ENCODE data around the gene CARMIL3.
"Not testable (repeated sequence)": the region's sequence is repeated elsewhere in the genome, so short reads cannot be mapped to it uniquely, and the experiment has no call there.

CARMIL3 gene, protein sequence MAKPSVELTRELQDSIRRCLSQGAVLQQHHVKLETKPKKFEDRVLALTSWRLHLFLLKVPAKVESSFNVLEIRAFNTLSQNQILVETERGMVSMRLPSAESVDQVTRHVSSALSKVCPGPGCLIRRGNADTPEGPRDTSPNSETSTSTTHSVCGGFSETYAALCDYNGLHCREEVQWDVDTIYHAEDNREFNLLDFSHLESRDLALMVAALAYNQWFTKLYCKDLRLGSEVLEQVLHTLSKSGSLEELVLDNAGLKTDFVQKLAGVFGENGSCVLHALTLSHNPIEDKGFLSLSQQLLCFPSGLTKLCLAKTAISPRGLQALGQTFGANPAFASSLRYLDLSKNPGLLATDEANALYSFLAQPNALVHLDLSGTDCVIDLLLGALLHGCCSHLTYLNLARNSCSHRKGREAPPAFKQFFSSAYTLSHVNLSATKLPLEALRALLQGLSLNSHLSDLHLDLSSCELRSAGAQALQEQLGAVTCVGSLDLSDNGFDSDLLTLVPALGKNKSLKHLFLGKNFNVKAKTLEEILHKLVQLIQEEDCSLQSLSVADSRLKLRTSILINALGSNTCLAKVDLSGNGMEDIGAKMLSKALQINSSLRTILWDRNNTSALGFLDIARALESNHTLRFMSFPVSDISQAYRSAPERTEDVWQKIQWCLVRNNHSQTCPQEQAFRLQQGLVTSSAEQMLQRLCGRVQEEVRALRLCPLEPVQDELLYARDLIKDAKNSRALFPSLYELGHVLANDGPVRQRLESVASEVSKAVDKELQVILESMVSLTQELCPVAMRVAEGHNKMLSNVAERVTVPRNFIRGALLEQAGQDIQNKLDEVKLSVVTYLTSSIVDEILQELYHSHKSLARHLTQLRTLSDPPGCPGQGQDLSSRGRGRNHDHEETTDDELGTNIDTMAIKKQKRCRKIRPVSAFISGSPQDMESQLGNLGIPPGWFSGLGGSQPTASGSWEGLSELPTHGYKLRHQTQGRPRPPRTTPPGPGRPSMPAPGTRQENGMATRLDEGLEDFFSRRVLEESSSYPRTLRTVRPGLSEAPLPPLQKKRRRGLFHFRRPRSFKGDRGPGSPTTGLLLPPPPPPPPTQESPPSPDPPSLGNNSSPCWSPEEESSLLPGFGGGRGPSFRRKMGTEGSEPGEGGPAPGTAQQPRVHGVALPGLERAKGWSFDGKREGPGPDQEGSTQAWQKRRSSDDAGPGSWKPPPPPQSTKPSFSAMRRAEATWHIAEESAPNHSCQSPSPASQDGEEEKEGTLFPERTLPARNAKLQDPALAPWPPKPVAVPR (N-terminal part only)

DNA sequence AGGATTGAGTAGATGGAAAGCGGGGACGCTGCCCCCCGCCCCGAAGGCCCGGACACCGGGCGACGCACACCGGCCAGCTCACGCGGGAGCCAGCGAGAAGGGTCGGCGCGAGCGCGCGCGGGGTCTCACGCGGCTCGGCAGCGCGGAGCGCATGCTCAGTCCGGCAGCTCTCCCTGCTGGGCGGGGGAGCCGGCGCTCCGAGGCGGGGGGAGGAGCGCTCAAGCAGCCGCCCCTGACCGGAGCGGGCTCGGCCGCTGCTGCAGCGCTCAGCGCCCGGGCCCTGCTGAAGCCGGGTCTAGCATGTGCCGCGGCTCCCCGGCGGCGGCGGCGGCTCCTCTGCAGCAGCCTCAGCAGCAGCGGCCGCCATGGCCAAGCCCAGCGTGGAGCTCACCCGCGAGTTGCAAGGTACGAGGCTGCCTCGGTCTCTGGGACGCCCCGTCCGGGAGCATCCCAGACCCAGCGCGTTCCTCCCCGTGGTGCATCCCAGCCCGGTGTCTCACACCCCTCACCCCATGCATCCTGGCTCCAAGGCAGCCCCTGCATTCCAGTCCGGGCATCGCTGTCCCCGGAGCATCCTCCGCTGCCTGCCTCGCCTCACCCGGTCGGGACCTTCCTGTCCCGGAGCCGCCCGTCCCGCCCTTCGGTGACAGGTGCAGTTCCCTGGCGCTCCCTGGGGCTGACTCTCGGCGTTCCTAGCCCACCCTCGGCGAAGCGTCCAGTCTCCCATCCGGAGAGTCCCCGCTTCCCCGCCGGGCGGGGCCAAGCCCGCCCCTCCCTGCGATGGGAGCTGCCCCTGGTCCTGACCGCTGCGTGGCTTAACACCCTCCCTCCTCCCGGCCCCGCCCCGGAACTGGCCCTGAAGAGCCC is at the start of gene CARMIL3:
Gene CARMIL3 (plus strand): TSS at position 221 of the 867 bp plus-strand sequence. CDS start 145 bp downstream, at position 366.
- no peak for DNase-seq (ENCODE audit: low read depth, low spot score)

DNA sequence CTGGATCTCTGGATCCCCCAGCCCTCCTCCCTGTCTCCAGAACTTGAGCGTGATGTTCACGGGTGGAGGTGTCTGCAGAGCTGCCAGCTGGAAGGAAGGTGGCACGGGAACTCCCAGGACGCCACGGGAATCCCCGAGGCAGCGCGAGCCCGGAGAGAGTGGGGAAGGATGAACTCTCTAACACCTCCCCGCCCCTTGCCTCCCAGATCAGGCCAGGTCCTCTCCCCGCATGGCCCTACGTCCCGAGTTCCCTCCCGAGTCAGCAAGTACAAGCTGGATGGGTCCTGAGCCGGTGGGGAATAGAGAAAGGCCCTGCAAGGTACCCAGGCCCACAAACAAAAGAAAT is 45.4 kb upstream of the CARMIL3 start:
- DNase-seq (ENCODE audit: low read depth, low spot score), result not testable (repeated sequence)

DNA sequence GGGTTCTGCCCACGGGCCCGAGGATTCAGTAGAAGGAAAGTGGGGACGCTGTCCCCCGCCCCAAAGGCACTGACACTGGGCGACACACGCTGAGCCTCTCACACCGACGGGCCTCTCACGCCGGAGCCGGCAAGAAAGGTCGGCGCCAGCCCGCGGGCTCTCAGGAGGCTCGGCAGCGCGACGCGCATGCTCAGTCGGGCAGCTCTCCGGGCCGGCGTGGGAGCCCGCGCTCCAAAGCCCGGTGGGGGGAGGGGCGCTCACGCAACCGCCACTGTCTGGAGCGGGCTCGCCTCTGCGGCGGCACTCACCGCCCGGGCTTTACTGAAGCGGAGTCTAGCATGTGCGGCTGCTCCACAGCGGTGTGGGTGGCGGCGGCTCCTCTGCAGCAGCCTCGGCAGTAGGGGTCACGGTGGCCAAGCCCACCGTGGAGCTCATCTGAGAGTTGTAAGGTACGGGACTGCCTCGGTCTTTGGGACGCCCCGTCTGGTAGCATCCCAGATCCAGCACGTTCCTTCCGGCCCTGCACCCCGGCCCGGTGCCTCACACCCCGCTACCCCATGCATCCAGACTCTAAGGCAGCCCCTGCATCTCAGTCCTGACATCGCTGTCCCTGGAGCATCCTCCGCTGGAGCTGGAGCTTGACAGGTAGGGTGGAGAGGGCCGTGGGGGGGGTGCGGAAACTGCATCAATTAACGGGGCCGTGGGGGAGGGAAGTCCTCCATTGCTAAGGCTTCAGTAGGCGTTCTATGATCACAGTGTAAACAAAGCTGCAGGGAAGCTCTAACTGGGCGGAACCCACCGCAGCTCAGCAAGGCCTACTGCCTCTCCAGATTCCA is 44.8 kb upstream of the CARMIL3 start:
- not testable (repeated sequence) for DNase-seq (ENCODE audit: low read depth, low spot score)

DNA sequence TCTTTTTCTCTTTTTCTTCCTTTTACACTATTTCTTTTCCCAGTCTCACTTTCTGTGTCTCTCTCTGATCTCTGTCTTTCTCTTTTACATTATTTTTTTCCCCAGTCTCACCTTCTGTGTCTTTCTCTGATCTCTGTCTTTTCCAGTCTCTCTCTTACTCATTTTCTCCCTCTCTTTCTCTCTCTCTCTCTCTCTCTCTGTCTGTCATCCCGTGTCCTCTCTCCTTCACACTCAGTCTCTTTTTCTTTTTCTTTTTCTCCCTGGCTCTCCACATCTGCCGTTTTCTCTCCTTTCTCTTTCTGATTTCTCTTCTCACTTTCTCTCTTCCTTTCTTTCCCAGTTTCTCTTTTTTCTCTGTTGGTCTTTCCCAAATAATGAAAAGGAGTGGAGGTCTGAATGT is 40.8 kb upstream of the CARMIL3 start:
- DNase-seq (ENCODE audit: low read depth, low spot score), result no peak

DNA sequence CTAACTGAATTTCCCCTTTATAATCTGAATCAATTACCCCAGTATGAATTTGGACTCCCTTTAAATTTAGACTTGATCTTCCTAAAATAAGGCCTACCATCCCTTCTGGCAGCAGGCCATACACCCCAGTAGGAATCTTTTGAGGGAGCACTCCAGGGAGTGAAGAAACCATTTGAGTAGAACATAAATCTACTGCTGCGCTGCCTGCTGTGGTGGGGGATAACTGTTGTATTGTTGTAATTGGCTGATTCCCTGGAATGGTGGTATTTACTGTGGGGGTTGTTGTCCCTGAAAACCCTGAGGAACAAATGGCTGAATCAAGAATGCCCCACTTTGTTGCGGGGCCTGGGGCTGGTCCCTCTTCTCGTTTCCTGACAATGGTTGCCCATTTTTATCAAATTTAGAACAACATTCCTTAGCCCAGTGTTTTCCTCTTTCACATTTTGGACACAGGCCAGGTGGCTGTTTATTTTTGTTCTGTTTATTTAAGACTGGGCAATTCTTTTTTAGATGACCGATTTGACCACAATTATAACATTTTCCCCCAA is 39.0 kb upstream of the CARMIL3 start:
- not testable (repeated sequence) for DNase-seq (ENCODE audit: low read depth, low spot score)

DNA sequence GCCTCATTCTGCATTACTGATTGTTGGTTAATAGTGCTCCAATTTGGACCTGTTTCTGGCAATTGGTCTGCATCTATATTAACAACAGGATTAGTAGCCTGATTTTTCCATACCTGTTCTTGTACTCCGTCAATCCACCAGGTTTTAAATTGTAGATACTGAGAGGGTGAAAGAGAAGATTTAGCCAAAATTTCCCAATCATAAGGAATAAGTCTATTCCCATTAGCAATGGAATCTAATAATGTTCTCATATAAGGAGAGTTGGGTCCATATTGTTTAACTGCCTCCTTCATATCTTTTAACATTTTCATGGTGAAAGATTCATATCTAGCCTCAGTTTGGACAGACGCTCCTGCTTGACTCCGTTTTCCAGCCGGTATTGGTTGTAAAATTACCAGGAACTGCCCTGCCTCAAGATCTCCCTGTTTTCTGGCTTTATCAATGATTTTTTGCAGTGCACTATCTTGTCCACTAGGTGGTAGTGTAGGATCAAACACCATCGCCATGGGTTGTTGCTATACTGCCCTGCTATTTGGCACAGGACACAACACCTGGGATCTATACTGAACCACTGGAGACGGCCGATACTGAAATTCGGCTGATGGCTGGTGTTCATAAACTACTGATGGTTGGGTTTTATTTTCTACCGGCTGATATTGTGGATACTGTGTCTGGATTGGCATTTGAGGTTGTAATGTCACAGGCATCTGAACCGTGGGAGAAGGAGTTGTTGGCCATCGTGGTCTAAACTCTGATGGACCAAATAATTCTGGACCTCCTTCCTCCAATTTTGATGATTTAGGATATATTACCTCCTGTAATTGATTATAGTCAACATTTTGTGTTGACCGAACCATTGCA is 37.9 kb upstream of the CARMIL3 start:
- DNase-seq (ENCODE audit: low read depth, low spot score), result peak; percentile 49

DNA sequence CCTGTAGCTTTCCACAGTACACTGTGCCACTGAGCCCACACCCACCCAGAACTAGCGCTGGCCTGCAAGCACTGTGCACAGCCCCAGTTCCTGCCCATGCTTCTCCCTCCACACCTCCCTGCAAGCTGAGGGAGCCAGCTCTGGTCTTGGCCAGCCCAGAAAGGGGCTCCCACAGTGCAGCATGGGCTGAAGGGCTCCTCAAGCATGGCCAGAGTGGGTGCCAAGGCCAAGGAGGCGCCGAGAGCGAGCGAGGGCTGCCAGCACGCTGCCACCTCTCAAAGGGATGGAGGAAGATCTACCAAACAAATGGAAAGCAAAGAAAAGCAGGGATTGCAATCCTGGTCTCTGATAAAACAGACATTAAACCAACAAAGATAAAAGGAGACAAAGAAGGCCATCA is 36.1 kb upstream of the CARMIL3 start:
- not testable (repeated sequence) for DNase-seq (ENCODE audit: low read depth, low spot score)

DNA sequence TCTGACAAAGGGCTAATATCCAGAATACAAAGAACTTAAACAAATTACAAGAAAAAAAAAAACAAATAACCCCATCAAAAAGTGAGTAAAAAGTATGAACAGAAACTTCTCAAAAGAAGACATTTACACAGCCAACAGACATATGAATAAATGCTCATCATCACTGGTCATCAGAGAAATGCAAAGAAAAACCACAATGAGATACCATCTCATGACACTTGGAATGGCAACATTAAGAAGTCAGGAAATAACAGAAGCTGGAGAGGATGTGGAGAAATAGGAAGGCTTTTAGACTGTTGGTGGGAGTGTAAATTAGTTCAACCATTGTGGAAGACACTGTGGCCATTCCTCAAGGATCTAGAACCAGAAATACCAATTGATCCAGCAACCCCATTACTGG is 32.8 kb upstream of the CARMIL3 start:
- not testable (repeated sequence) for DNase-seq (ENCODE audit: low read depth, low spot score)

DNA sequence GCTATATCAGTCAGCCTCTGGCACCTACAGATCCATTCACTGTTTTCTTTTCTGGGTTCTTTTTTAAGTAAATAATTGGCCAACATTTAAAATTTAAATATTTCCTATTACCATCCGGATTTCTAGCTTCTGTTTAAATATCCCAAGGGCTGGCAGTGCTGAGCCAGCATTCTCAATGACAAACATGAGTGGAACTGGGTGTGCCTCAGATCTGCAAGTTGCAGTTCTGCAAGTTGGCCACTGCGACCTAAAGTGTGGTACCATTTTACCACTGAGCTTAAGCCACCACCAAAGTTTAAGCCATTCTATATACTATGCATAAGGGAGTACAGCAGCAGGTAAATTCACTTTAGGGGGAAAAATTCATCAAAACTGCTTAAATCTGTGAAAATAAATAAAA is 31.9 kb upstream of the CARMIL3 start:
- not testable (repeated sequence) for DNase-seq (ENCODE audit: low read depth, low spot score)

DNA sequence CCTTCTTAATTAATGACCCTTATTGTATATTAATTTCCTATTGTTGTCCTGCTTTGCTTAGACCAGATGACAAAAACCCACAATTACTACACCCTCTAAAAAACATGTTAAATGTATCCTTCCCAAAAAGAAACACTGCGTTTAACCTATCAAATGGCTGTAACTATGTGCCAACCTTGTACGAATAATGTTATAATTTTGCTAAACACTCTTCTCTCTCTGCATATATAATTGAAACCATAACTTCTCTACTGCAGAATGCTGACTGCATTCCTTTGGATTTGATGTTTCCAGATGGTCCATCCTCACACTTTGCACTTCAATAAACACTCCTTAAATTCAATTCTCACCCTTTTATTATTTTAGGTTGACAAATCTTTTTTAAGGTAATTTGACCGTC is 31.3 kb upstream of the CARMIL3 start:
- not testable (repeated sequence) for DNase-seq (ENCODE audit: low read depth, low spot score)

DNA sequence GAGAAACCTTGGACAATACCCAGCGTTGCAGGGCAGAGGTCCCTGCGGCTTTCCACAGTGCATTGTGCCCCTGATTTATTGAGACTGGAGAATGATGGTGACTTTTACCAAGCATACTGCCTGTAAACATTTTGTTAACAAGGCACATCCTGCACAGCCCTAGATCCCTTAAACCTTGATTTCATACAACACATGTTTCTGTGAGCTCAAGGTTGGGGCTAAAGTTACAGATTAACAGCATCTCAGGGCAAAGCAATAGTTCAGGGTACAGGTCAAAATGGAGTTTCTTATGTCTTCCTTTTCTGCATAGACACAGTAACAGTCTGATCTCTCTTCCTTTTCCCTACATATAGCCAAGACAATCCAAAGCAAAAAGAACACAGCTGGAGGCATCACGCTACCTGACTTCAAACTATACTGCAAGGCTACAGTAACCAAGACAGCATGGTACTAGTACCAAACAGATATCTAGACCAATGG is 26.8 kb upstream of the CARMIL3 start:
- DNase-seq (ENCODE audit: low read depth, low spot score), result not testable (repeated sequence)

DNA sequence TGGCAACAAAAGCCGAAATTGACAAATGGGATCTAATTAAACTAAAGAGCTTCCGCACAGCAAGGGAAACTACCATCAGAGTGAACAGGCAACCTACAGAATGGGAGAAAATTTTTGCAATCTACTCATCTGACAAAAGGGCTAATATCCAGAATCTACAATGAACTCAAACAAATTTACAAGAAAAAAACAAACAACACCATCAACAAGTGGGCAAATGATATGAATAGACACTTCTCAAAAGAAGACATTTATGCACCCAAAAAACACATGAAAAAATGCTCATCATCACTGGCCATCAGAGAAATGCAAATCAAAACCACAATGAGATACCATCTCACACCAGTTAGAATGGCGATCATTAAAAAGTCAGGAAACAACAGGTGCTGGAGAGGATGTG is 22.1 kb upstream of the CARMIL3 start:
- not testable (repeated sequence) for DNase-seq (ENCODE audit: low read depth, low spot score)

DNA sequence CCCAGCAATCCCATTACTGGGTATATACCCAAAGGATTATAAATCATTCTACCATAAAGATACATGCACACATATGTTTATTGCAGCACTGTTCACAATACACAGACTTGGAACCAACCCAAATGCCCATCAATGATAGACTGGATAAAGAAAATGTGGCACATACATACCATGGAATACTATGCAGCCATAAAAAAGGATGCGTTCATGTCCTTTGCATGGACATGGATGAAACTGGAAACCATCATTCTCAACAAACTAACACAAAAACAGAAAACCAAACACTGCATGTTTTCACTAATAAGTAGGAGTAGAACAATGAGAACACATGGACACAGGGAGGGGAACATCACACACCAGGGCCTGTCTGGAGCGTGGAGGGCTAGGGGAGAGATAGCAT is 20.5 kb upstream of the CARMIL3 start:
- DNase-seq (ENCODE audit: low read depth, low spot score), result not testable (repeated sequence)

DNA sequence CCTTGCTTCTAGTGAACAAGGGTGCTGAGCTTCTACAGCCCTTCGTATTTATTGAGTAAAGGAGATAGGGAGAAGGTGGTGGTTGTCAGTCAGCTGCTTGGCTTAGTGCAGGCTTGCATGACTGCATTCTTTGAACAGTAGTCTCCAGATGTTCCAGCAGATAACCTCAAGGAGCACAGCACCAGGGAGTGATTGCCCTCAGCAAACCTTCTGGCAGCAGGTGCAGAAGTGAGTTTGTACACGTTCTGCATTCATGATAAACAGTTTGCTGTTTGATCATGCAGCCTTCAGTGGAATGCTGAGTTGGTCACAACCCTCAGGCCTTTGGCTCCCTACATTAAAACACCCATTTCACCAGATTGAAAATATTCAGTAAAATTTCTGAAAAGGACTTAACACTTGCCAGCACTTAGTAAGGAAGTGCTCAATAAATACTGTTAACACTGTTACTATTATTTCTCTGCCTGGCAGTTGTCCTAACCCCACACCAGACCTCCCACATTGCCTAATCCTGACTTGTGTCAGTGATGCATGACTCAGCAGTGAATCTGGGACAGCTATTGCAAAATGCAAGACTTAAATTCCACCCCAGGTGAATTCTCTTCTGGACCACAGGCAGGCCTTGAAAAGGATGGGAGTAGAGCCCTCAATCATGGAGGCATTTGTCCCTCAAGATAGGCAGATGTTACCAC is 18.9 kb upstream of the CARMIL3 start:
- no peak for DNase-seq (ENCODE audit: low read depth, low spot score)

DNA sequence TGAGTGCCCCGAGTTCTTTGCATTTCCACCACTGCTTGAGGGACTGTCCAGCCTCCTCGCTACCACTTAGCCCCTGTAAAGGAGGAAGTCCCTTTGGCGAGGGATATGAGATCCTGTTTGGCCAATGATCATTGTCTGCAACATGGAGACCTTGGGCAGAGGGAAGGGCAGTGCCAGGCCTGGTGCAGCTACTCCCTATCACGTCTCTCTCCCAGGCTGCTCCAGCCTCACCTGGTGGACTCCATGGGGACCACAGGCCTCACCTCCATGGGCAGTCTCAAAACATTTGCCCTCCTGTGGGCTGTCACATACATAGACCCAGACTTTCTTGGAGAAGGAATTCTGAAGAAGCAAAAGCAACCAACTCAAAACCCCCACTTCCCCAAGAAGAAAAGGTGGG is 16.0 kb upstream of the CARMIL3 start:
- not testable (repeated sequence) for DNase-seq (ENCODE audit: low read depth, low spot score)

DNA sequence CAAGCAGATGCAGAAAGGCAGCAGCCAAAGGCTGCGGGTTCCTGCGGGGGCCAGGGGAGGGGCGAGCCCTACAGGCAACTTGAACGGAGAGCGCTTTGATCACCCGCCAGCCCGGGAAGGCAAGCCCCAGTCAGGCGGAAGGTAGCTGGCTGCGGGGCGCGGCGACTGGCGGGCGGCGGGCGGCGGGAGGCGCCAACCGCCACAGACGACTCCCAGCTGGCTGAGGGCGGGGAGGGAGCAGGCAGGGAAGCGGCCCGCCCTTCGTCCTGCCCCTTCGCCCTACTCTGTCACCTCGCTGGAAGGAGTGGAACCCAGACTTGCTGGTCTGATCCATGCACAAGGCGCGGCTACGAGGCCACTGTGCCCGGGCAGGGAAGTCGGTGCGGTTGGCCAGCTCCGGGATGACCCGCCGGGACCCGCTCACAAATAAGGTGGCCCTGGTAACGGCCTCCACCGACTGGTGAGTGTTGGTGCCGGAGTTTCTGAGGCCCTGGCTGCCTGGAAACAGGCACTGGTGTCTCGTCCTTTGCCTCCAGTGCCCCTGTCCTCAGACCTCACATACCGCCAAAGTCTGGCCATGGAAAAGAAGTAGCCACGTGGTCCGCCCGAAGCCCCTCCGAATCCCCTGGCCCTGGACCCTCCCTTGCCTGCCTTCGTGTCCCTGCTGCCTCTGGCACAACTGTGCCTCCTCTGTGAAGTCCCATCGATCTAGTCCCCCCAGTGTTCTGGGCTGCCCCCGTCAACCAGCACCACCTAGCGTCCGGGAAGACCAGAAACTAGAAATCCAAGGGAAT is 15.4 kb upstream of the CARMIL3 start:
- DNase-seq (ENCODE audit: low read depth, low spot score), result peak; percentile 36
